SH-SY5Y (cell line): Measurements from ENCODE around the gene PARP14.

Experiments used
- GATA2 ChIP-seq: IDR thresholded peaks from 2 replicates; pipeline ENCODE4 v1.6.1; 2011; ENCODE audit warnings: mild to moderate bottlenecking, low read depth, low read length
- GATA3 ChIP-seq: IDR thresholded peaks from 2 replicates; pipeline ENCODE4 v1.6.1; 2011; ENCODE audit warnings: low read depth, mild to moderate bottlenecking, low read length, moderate library complexity

- TF ChIP-seq GATA2 (no peak), GATA3 (no peak)
These were observed 96.9 kb downstream of the PARP14 start for GRCh38 chr3:122777563-122777962.
